Activated CD8-positive, alpha-beta memory T cell treated with anti-CD3 and anti-CD28 coated beads for 24 hours (primary cell): ENCODE data around the gene MIGA1.

Experiments used
- DNase-seq: peaks from one replicate; pipeline ENCODE4 v3.0.0-alpha.2; 2020

The MIGA1 gene

GRCh38 chr1:77847621-77848080 is 68.2 kb downstream of the MIGA1 start:
- peak; percentile 64 for DNase-seq

GRCh38 chr1:77850082-77850481 is 70.6 kb downstream of the MIGA1 start:
- DNase-seq: no peak

- DNase-seq: no peak
Observed at GRCh38 chr1:77857552-77857951, 78.1 kb downstream of the MIGA1 start.

GRCh38 chr1:77858725-77859124 is 79.3 kb downstream of the MIGA1 start:
- DNase-seq: no peak

GRCh38 chr1:77859248-77859647 is 79.8 kb downstream of the MIGA1 start:
- DNase-seq: no peak

- DNase-seq: no peak
Observed at GRCh38 chr1:77866296-77866695, 86.8 kb downstream of the MIGA1 start.

GRCh38 chr1:77872645-77873044 is 93.2 kb downstream of the MIGA1 start:
- no peak for DNase-seq

GRCh38 chr1:77873461-77873860 is 94.0 kb downstream of the MIGA1 start:
- no peak for DNase-seq

GRCh38 chr1:77874804-77875445 is 95.5 kb downstream of the MIGA1 start:
- no peak for DNase-seq

- no peak for DNase-seq
Observed at GRCh38 chr1:77876884-77877283, 97.4 kb downstream of the MIGA1 start.

- DNase-seq: no peak
Observed at GRCh38 chr1:77881061-77881460, 101.6 kb downstream of the MIGA1 start.

GRCh38 chr1:77882411-77882810 is 103.0 kb downstream of the MIGA1 start:
- DNase-seq: no peak

GRCh38 chr1:77888081-77888780 is 108.8 kb downstream of the MIGA1 start, which contains the start of gene NEXN:
Gene NEXN, plus strand, starts transcription at chr1:77888624. Its CDS starts 27,483 bp downstream, at chr1:77916107.
- peak; percentile 59 for DNase-seq

GRCh38 chr1:77888781-77889642 is 109.6 kb downstream of the MIGA1 start:
- peak; percentile 70 for DNase-seq

- no peak for DNase-seq
Observed at GRCh38 chr1:77889671-77890070, 110.2 kb downstream of the MIGA1 start.

GRCh38 chr1:77891200-77891599 is 111.8 kb downstream of the MIGA1 start:
- DNase-seq: no peak

- no peak for DNase-seq
Observed at GRCh38 chr1:77899647-77900320, 120.3 kb downstream of the MIGA1 start.

GRCh38 chr1:77900687-77901293 is 121.3 kb downstream of the MIGA1 start:
- DNase-seq: no peak

- no peak for DNase-seq
Observed at GRCh38 chr1:77905603-77906002, 126.2 kb downstream of the MIGA1 start.

GRCh38 chr1:77906019-77906545 is 126.6 kb downstream of the MIGA1 start:
- DNase-seq: no peak

- DNase-seq: no peak
Observed at GRCh38 chr1:77906624-77907023, 127.2 kb downstream of the MIGA1 start.

- no peak for DNase-seq
Observed at GRCh38 chr1:77910116-77910515, 130.7 kb downstream of the MIGA1 start.
